HG03097 (cell line): ENCODE data around the gene FAM9C.
A peak's percentile ranks its signal among the peaks of the same experiment; 100 is the strongest.
"Not testable (repeated sequence)": the region's sequence is repeated elsewhere in the genome, so short reads cannot be mapped to it uniquely, and the experiment has no call there.

Experiments
- ATAC-seq: cut with Tn5 transposase; IDR thresholded peaks from one replicate; pipeline ENCODE4 v1.9.1; 2021; ENCODE audit not compliant: unreplicated experiment, low FRiP score

The FAM9C gene

GRCh38 chrX:13044441-13044840 lies at the start of gene FAM9C:
Gene FAM9C (minus strand): TSS chrX:13044620. CDS start chrX:13043789, 831 bp downstream.
- no peak for ATAC-seq

- no peak for ATAC-seq
Measured at GRCh38 chrX:13093529-13094140, 49.2 kb upstream of the FAM9C start.

DNA sequence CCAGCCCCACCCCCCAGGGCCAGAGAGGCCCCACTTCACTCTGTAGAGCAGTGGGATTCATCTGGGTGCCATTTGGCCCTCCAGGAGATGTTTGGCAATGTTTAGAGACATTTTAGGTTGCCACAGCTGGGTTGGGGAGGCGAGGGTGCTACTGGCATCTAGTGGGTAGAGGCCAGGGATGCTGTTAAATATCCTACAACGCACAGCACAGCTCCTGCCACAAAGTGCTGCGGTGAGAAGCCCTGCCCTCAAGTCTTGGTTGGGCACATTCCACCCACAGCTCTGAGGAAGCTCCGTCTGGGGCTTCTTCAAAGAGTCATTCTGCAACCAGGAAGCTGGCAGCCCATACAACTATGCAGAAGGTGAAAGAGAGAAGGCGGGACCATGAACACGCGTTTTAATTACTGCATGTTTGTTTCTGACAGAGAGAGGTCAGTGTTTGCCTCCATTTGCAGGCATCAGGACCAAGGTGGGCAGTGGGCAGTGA lies 48.1 kb upstream of the FAM9C start:
- ATAC-seq = peak; percentile 67

- ATAC-seq = no peak
Measured at GRCh38 chrX:13091111-13091765, 46.8 kb upstream of the FAM9C start.

DNA sequence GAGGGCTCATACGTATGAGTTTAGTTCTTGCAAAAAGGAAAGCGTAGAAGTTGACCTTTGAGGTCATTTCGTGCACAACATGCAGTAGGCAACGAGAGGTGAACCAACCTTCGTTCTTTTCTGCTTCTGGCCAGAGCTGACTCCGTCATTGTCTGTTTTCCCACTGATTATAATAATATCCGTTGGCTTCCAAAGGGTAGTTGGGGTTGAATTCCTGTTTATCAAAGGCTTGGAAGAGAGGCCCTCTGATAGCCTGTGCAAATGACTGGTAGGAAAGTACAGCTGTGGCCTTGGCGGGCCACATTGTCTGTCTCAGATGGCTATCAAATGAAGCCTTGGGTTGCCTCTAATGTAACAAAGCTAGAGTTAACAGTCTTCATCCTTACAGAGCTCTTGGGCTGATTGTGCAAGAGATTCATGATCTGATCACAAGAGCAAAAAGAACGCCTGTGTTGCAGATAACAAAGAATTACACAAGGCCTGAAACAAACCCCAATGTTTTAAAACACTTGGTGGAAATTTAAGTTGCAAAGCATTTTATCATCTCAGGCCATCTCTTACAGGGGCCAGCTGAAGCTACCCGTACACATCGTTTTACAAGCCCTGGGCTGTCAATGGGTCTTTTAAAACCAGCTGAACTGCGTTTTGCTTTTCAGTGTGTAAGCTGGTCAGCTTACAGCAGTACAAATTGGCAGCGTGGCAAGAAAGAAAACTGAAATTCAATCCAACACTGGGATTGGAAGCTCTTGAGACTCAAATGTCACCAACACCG lies 46.1 kb upstream of the FAM9C start:
- ATAC-seq = no peak

- ATAC-seq = no peak
Measured at GRCh38 chrX:13090027-13090338, 45.6 kb upstream of the FAM9C start.

DNA sequence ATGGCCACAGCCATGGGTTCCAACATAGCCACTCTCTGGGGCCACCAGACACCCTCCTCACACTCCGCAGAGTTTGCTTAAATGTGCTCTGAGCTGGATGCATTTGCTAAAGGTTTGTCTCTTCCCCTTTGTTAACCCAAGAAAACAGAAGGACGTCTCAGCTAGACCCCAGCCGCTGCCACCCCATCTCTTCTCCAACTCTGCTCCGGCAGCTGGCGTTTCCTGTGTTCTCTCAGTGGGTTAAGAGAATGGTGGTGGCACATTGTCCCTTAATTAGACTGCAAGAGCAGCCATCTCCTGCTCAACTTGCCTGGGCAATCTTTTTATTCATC lies 43.7 kb upstream of the FAM9C start:
- no peak for ATAC-seq

- ATAC-seq = peak; percentile 70
Measured at GRCh38 chrX:13087322-13088155, 43.1 kb upstream of the FAM9C start.

- ATAC-seq = not testable (repeated sequence)
Measured at GRCh38 chrX:13086793-13087321, 42.4 kb upstream of the FAM9C start.

GRCh38 chrX:13086076-13086475 lies 41.7 kb upstream of the FAM9C start:
- ATAC-seq = no peak

GRCh38 chrX:13085526-13085925 lies 41.1 kb upstream of the FAM9C start:
- ATAC-seq = no peak

DNA sequence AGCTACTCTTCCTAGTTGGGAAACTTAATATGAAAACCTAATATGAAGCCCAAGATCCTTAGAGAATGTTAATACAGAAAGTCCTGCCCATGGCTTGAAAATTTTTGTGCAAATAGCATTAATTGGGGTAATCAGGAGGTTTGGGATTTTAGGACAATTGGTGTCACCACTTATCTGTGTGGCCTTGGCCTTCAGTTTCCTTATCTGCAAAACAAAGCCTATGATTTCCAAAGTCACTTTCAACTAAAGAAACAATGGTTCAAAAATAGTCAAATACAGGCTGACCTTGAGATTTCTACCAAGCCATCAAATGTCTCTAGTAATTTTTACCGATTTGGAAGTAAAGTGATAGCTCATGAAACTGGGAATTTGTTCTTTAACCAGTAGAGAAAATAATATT lies 40.2 kb upstream of the FAM9C start:
- no peak for ATAC-seq

- not testable (repeated sequence) for ATAC-seq
Measured at GRCh38 chrX:13083755-13084326, 39.4 kb upstream of the FAM9C start.

GRCh38 chrX:13082206-13083065 lies 38.0 kb upstream of the FAM9C start:
- no peak for ATAC-seq

GRCh38 chrX:13081395-13082205 lies 37.2 kb upstream of the FAM9C start:
- ATAC-seq = peak; percentile 36

- no peak for ATAC-seq
Measured at GRCh38 chrX:13080128-13080795, 35.8 kb upstream of the FAM9C start.

GRCh38 chrX:13078739-13079444 lies 34.5 kb upstream of the FAM9C start:
- no peak for ATAC-seq
